Pancreas (tissue), 10 donors: ENCODE results near the gene PTPRD. TPM values are rescaled to one million over a fixed set of nuclear protein-coding genes. Genes with fewer than 3 reads are reported as not detected.

Experiments used
- ATAC-seq, 4 donors: fragments of 200-7000 bp; cut with Tn5 transposase; one replicate each; pipeline versions ENCODE4 v1.8.0 to v1.9.1; 2020; ENCODE audit warnings: mild to moderate bottlenecking in 4 of 4, moderate library complexity in 4 of 4
- DNase-seq, 6 donors: peaks; one replicate each; pipeline ENCODE4 v3.0.0-alpha.2; 2020
- FAIRE-seq: peaks from 2 replicates; lab custom pipeline; 2012; peaks lifted over from hg19 to GRCh38; lab: Jason Lieb, UNC
- H3K27ac ChIP-seq, 4 donors: fragments of 200-600 bp; sonication (generic); 1 replicate in 3 of 4; 2 replicates in 1 of 4; pipeline versions ENCODE4 v1.5.0 to v1.8.0; 2020
- H3K27me3 ChIP-seq, 4 donors: fragments of 200-600 bp; one replicate each; pipeline ENCODE4 v1.8.0; 2021
- H3K36me3 ChIP-seq, 3 donors: fragments of 200-600 bp; sonication (generic) in 1 of 3; one replicate each; pipeline versions ENCODE4 v1.5.0 to v1.8.0; 2020 to 2021
- H3K4me1 ChIP-seq, 3 donors: fragments of 200-600 bp; one replicate each; pipeline ENCODE4 v1.8.0; 2021
- H3K4me3 ChIP-seq, 4 donors: fragments of 200-600 bp; sonication (generic) in 2 of 4; one replicate each; pipeline versions ENCODE4 v1.5.0 to v1.8.0; 2020 to 2021
- H3K9me3 ChIP-seq, 4 donors: fragments of 200-600 bp; one replicate each; pipeline ENCODE4 v1.8.0; 2021
- WGBS, 2 donors: extraction: QIAGEN DNeasy Blood & Tissue Kit; methylation state at CpG; one replicate each; pipeline ENCODE4 v1.1.7; 2013; 5-methylcytosine and 5-hydroxymethylcytosine counted together
- intact Hi-C, 3 donors: fragments of 100-400 bp; cut with DNase I; formaldehyde crosslinking; loops; one replicate each; pipeline versions ENCODE4 v1.11.1 to v1.14.2; 2022
- polyA plus RNA-seq, 2 donors: library from polyadenylated mRNA; stranded (reverse); fragments of 200-250 nt; gene quantifications; one replicate each; pipeline ENCODE4 v1.2.3, GENCODE V29; 2013
- total RNA-seq, 6 donors: library from RNA; stranded (reverse); fragmentation: NEBNext Ultra II Directional in 4 of 6; extraction: Animal tissue kit (Norgen Biotek cat#: 25700) in 4 of 6; gene quantifications; one replicate each; pipeline versions ENCODE4 v1.2.1 to v1.2.4, GENCODE V29; 2021 to 2023
- TF ChIP-seq, protein P1 (sequence below), 4 donors: fragments of 200-600 bp; sonication (generic) in 3 of 4; IDR thresholded peaks; one replicate each; pipeline versions ENCODE4 v1.5.0 to v1.8.0; 2021; ENCODE audit warnings: antibody characterized with exemption in 4 of 4
- donor health status: healthy with polysubstance abuse.
- donor health status: DM: no; HTN: no; CAD: no; lungs with moderate emphysema.
- donor health status: DM: no; HTN: no; CAD: no.
- donor health status: control.
- donor health status: control.
- donor health status: Bipolar disorder and iron deficiency.
- donor health status: DM: yes; HTN: yes; CAD: no.
- donor health status: DM: no; HTN: no; CAD: no.
- donor health status: DM: no; HTN: no; CAD: no.
- donor health status: DM: yes; HTN: yes; CAD: no.

Gene PTPRD
- total and polyA plus RNA-seq, 8 donors = 2.1 to 21.7 (median 5.1) TPM

DNA sequence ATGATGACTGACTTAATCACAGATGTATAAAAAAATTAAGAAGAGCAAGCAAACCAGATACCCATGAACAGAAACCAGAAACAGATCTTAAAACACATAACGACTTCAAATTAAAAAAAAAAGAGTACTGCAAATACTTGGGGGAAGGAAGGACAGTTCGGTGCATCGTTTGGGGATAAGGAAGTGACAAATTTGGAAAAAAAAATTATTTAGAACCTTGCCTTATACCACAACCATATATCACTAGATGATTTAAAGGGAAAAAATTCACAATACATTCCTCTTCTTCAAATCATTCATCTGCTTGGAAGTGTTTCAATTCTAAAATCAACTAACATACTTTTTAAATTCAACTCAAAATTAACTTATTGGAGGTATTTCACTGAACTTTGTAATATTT, 1774.7 kb downstream of the PTPRD start:
- intact Hi-C loops = no loop called here
- FAIRE-seq (no peak), DNase-seq (no peak), ATAC-seq (no peak)
- TF ChIP-seq, protein P1, sequence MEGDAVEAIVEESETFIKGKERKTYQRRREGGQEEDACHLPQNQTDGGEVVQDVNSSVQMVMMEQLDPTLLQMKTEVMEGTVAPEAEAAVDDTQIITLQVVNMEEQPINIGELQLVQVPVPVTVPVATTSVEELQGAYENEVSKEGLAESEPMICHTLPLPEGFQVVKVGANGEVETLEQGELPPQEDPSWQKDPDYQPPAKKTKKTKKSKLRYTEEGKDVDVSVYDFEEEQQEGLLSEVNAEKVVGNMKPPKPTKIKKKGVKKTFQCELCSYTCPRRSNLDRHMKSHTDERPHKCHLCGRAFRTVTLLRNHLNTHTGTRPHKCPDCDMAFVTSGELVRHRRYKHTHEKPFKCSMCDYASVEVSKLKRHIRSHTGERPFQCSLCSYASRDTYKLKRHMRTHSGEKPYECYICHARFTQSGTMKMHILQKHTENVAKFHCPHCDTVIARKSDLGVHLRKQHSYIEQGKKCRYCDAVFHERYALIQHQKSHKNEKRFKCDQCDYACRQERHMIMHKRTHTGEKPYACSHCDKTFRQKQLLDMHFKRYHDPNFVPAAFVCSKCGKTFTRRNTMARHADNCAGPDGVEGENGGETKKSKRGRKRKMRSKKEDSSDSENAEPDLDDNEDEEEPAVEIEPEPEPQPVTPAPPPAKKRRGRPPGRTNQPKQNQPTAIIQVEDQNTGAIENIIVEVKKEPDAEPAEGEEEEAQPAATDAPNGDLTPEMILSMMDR (IDR thresholded peaks at IDR 0.05) = no peak
- Histone ChIP-seq H3K9me3 (no peaks in the 10 kb centered on the region), H3K4me3 (no peak overlapping the region), H3K36me3 (no peaks in the 10 kb centered on the region), H3K27me3 (no peaks in the 10 kb centered on the region), H3K27ac (no peak overlapping the region), H3K4me1 (no peaks in the 10 kb centered on the region)
- 58 to 71% methylated on average over 3 of the region's 3 CpGs for WGBS, 2 donors

DNA sequence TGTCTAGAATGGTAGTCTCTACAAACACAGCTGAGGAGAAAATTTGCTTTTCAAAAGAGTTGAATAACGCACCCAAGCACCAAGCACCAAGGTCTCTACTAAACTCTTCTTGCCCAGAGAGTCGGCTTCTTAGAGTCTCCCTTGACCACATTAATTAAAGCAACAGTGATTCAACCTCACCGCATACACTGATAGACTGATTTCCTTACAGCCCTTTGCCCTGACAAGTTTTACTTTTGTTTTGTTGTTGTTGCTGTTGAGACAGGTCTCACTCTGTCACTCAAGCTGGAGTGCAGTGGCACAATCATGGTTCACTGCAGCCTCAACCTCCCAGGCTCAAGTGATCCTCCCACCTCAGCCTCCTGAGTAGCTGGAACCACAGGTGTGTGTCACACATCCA, 1777.5 kb downstream of the PTPRD start:
- H3K9me3 ChIP-seq = no peaks in the 10 kb centered on the region
- ATAC-seq = no peak
- TF ChIP-seq, protein P1 (IDR thresholded peaks at IDR 0.05) = no peak
- no peak overlapping the region for H3K4me3 ChIP-seq
- no peaks in the 10 kb centered on the region for H3K4me1 ChIP-seq
- no peak for DNase-seq
- H3K27ac ChIP-seq = no peak overlapping the region
- no peaks in the 10 kb centered on the region for H3K36me3 ChIP-seq
- FAIRE-seq = no peak
- intact Hi-C loops = no loop called here
- 77 to 90% methylated on average over 3 of the region's 3 CpGs for WGBS, 2 donors
- H3K27me3 ChIP-seq = no peaks in the 10 kb centered on the region

DNA sequence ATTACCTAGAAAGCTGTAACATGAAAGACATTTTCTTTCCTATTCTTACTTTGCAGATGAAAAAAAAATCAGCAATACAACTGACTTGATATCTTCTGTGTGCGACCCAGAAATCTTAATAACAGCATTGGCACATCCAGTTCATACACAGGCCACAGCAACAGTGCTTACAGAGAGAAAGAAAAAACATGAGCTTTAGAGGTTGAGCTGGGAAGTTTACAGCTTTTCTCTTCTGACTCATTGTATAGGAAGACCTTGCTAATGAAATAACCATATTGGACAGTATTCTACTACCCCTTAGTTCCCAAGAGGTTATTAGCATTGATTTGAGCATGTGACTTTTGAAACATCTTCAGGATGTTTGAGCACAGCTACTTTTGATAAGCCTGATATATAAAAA, 1779.8 kb downstream of the PTPRD start:
- no peak for ATAC-seq
- Histone ChIP-seq H3K4me1 (no peaks in the 10 kb centered on the region), H3K27me3 (no peaks in the 10 kb centered on the region), H3K27ac (no peak overlapping the region), H3K36me3 (no peaks in the 10 kb centered on the region), H3K9me3 (no peaks in the 10 kb centered on the region), H3K4me3 (no peak overlapping the region)
- TF ChIP-seq, protein P1 (IDR thresholded peaks at IDR 0.05) = no peak
- WGBS, 2 donors = 57 to 66% methylated on average over 1 of the region's 1 CpG
- intact Hi-C loops = no loop called here
- no peak for DNase-seq
- no peak for FAIRE-seq

DNA sequence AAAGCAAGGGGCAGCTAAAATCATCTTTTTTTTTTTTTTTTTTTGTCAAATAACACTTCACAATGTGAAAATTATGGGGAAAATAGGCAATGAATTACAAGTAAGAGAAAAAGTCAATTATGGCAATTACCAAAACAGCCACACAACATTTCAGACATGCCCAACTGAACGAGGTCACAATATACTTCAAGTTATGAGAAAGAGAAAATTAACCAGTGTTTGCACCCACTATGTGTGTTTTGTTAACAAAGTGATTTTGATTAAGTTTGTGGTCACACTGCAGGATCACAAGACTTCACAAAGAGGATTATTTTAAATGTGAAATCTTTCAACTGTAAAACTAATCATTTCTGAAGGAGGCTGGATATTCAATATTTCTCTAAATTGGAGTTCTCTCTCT, 1780.4 kb downstream of the PTPRD start:
- no peak for FAIRE-seq
- H3K27me3 ChIP-seq = no peaks in the 10 kb centered on the region
- no peaks in the 10 kb centered on the region for H3K4me1 ChIP-seq
- TF ChIP-seq, protein P1 (IDR thresholded peaks at IDR 0.05) = no peak
- H3K27ac ChIP-seq = no peak overlapping the region
- no peak overlapping the region for H3K4me3 ChIP-seq
- WGBS, 2 donors = 56 to 59% methylated on average over 1 of the region's 1 CpG
- H3K36me3 ChIP-seq = no peaks in the 10 kb centered on the region
- no peak for DNase-seq
- no peaks in the 10 kb centered on the region for H3K9me3 ChIP-seq
- ATAC-seq = no peak
- intact Hi-C loops = no loop called here

DNA sequence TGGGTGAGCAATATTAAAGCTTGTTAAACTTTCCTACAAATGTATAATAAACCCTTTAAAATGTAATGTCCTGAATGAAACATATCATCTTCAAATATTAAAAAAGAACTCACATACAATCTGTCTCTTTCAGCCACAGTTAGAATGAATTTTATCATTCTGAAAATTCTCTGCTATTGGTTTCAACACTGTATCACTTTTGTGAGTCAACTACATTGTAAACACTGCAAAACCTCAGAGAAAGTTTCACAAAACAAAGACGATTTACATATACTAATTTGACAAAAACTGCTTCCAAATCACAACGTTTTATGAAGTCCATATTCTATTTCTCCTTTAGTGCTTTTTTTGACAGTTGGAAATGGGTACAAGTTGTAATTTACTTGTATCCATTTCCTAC, 1781.2 kb downstream of the PTPRD start:
- Histone ChIP-seq H3K9me3 (no peaks in the 10 kb centered on the region), H3K27me3 (no peaks in the 10 kb centered on the region), H3K4me1 (no peaks in the 10 kb centered on the region), H3K4me3 (no peak overlapping the region), H3K36me3 (no peaks in the 10 kb centered on the region), H3K27ac (no peak overlapping the region)
- intact Hi-C loops = no loop called here
- DNase-seq (no peak), ATAC-seq (no peak), FAIRE-seq (no peak)
- TF ChIP-seq, protein P1 (IDR thresholded peaks at IDR 0.05) = no peak
- WGBS, 2 donors = 38 to 41% methylated on average over 2 of the region's 2 CpGs
